ENCODE results near the gene CPSF4L.
A peak's percentile ranks its signal among the peaks of the same experiment; 100 is the strongest.
"Not testable (repeated sequence)": the region's sequence is repeated elsewhere in the genome, so short reads cannot be mapped to it uniquely, and the experiment has no call there.

CPSF4L gene

GRCh38 chr17:73267648-73268537, 6.2 kb upstream of the CPSF4L start:
- no peak for DNase-seq

- no peak for DNase-seq
Measured at GRCh38 chr17:73266796-73267195, 5.1 kb upstream of the CPSF4L start.

GRCh38 chr17:73265646-73266640, 4.3 kb upstream of the CPSF4L start:
- no peak for DNase-seq

- DNase-seq, result not testable (repeated sequence)
Measured at GRCh38 chr17:73264448-73264847, 2.8 kb upstream of the CPSF4L start.

GRCh38 chr17:73262676-73263642, 1.3 kb upstream of the CPSF4L start:
- DNase-seq, result peak; percentile 42

- DNase-seq, result no peak
Measured at GRCh38 chr17:73261952-73262675, 434 bp upstream of the CPSF4L start.

GRCh38 chr17:73257516-73257915, 4.2 kb downstream of the CPSF4L start:
- DNase-seq, result no peak

- DNase-seq, result no peak
Measured at GRCh38 chr17:73256220-73256619, 5.5 kb downstream of the CPSF4L start.

- peak; percentile 78 for DNase-seq
Measured at GRCh38 chr17:73255671-73256181, 6.0 kb downstream of the CPSF4L start.

- DNase-seq, result no peak
Measured at GRCh38 chr17:73251871-73252270, 9.8 kb downstream of the CPSF4L start.

GRCh38 chr17:73250851-73251640, 10.6 kb downstream of the CPSF4L start:
- DNase-seq, result no peak

GRCh38 chr17:73249700-73250099, 12.0 kb downstream of the CPSF4L start:
- DNase-seq, result peak; percentile 94

GRCh38 chr17:73248532-73248931, 13.1 kb downstream of the CPSF4L start:
- DNase-seq, result peak; percentile 89

- no peak for DNase-seq
Measured at GRCh38 chr17:73247726-73248125, 14.0 kb downstream of the CPSF4L start.

- DNase-seq, result no peak
Measured at GRCh38 chr17:73240561-73240960, 21.1 kb downstream of the CPSF4L start.

- no peak for DNase-seq
Measured at GRCh38 chr17:73237714-73238113, 24.0 kb downstream of the CPSF4L start.

- DNase-seq, result no peak
Measured at GRCh38 chr17:73234736-73235135, 26.9 kb downstream of the CPSF4L start.

- peak; percentile 71 for DNase-seq
Measured at GRCh38 chr17:73232587-73233373, 28.9 kb downstream of the CPSF4L start.

GRCh38 chr17:73231841-73232586, 29.7 kb downstream of the CPSF4L start:
- DNase-seq, result peak; percentile 99
